B cell (primary cell): ENCODE results near the gene TBC1D22B. TPM values are rescaled to one million over a fixed set of nuclear protein-coding genes. Genes with fewer than 3 reads are reported as not detected.

Source experiments
- ATAC-seq: fragments of 200-7000 bp; cut with Tn5 transposase; one replicate; pipeline ENCODE4 v1.10.0; 2021; ENCODE audit warnings: low read depth, mild to moderate bottlenecking, moderate number of reproducible peaks, moderate library complexity
- CTCF ChIA-PET: fragments of 350-600 bp; sonication (Branson Sonifier 250); formaldehyde crosslinking; loops from one replicate; lab custom pipeline; 2021; ENCODE audit warnings: antibody characterized with exemption, inconsistent platforms; lab: Charles Lee
- POLR2A ChIA-PET: fragments of 350-600 bp; sonication (Branson Sonifier 250); formaldehyde crosslinking; loops from one replicate; lab custom pipeline; 2021; ENCODE audit warnings: antibody characterized with exemption; lab: Charles Lee
- DNase-seq: peaks from one replicate; pipeline ENCODE4 v3.0.0; 2013
- H2AFZ ChIP-seq: 2 replicates; pipeline ENCODE4 v1.6.1; 2012; ENCODE audit warnings: mild to moderate bottlenecking, low read depth, low read length; ENCODE audit not compliant: insufficient read depth, poor library complexity, severe bottlenecking
- H3K27ac ChIP-seq, 2 donors: 1 replicate in 1 of 2; 2 replicates in 1 of 2; pipeline ENCODE4 v1.5.1; 2012 to 2013; ENCODE audit warnings: low read length in 2 of 2, mild to moderate bottlenecking in 2 of 2, moderate library complexity in 1 of 2
- H3K27me3 ChIP-seq, 4 experiments: fragments of 200-600 bp in 1 of 4; sonication (generic) in 1 of 4; replicated peaks in 1 of 4; 1 replicate in 2 of 4; 2 replicates in 2 of 4; pipeline versions ENCODE4 v1.6.1 to v1.7.0; 2013 to 2016; ENCODE audit warnings: low read length in 3 of 4, mild to moderate bottlenecking in 2 of 4, mixed read lengths in 1 of 4, moderate library complexity in 1 of 4; ENCODE audit not compliant: insufficient read depth in 4 of 4, control insufficient read depth in 3 of 4; ENCODE audit errors: control extremely low read depth in 1 of 4
- H3K36me3 ChIP-seq, 2 experiments: replicated peaks in 1 of 2; 1 replicate in 1 of 2; 2 replicates in 1 of 2; pipeline versions ENCODE4 v1.6.1 to v1.7.1; 2013; ENCODE audit warnings: low read length in 1 of 2; ENCODE audit not compliant: insufficient read depth in 2 of 2, control insufficient read depth in 1 of 2; ENCODE audit errors: control extremely low read depth in 1 of 2, extremely low read depth in 1 of 2
- H3K4me1 ChIP-seq, 2 donors: fragments of 200-600 bp in 1 of 2; sonication (generic) in 1 of 2; 1 replicate in 1 of 2; 2 replicates in 1 of 2; pipeline versions ENCODE4 v1.5.1 to v1.6.1; 2013 to 2017; ENCODE audit warnings: low read length in 2 of 2; ENCODE audit not compliant: control insufficient read depth in 2 of 2, insufficient read depth in 2 of 2
- H3K4me2 ChIP-seq: replicated peaks from 2 replicates; pipeline ENCODE3; 2012; ENCODE audit warnings: mild to moderate bottlenecking, low read depth, low read length; ENCODE audit not compliant: poor library complexity, severe bottlenecking
- H3K4me3 ChIP-seq, 5 experiments: fragments of 200-600 bp in 1 of 5; sonication (generic) in 1 of 5; 1 replicate in 3 of 5; 2 replicates in 2 of 5; pipeline versions ENCODE4 v1.5.1 to v1.7.0; 2011 to 2016; ENCODE audit warnings: low read length in 4 of 5, mild to moderate bottlenecking in 4 of 5, low read depth in 2 of 5, control low read depth in 1 of 5, moderate library complexity in 1 of 5; ENCODE audit not compliant: insufficient read depth in 1 of 5; ENCODE audit errors: control extremely low read depth in 1 of 5, extremely low read depth in 1 of 5
- H3K79me2 ChIP-seq: fragments of 200-600 bp; sonication (generic); one replicate; pipeline ENCODE4 v1.6.0; 2016; ENCODE audit warnings: low read length; ENCODE audit not compliant: control insufficient read depth, insufficient read depth
- H3K9ac ChIP-seq: fragments of 200-600 bp; sonication (generic); 2 replicates; pipeline ENCODE4 v1.6.1; 2017; ENCODE audit warnings: mild to moderate bottlenecking, low read length, moderate library complexity
- H3K9me3 ChIP-seq, 3 donors: one replicate each; pipeline versions ENCODE4 v1.6.1 to v1.7.1; 2013; ENCODE audit warnings: low read length in 2 of 3; ENCODE audit not compliant: control insufficient read depth in 2 of 3, insufficient read depth in 1 of 3; ENCODE audit errors: control extremely low read depth in 1 of 3
- H4K20me1 ChIP-seq: 2 replicates; pipeline ENCODE4 v1.6.0; 2012; ENCODE audit warnings: mild to moderate bottlenecking, low read length; ENCODE audit not compliant: insufficient read depth, control insufficient read depth, poor library complexity, severe bottlenecking
- H3K27ac Mint-ChIP-seq: one replicate; pipeline ENCODE4 v1.8.0; 2021; ENCODE audit warnings: mixed read lengths
- H3K27me3 Mint-ChIP-seq: one replicate; pipeline ENCODE4 v1.8.0; 2021; ENCODE audit warnings: mixed read lengths
- H3K4me1 Mint-ChIP-seq: one replicate; pipeline ENCODE4 v1.8.0; 2021; ENCODE audit warnings: mixed read lengths
- H3K4me3 Mint-ChIP-seq: one replicate; pipeline ENCODE4 v1.8.0; 2021; ENCODE audit warnings: mixed read lengths
- H3K9me3 Mint-ChIP-seq: one replicate; pipeline ENCODE4 v1.8.0; 2022; ENCODE audit warnings: mixed read lengths; ENCODE audit not compliant: insufficient read depth
- CTCF ChIP-seq: fragments of 200-600 bp; IDR thresholded peaks from one replicate; pipeline ENCODE4 v1.8.0; 2022; ENCODE audit warnings: antibody characterized with exemption, mild to moderate bottlenecking
- EZH2 ChIP-seq: IDR thresholded peaks from 2 replicates; pipeline ENCODE4 v1.6.1; 2012; ENCODE audit warnings: borderline replicate concordance, low read depth, mild to moderate bottlenecking, moderate library complexity, low read length; ENCODE audit not compliant: insufficient read depth, poor library complexity, severe bottlenecking
- WGBS: methylation state at CpG from one replicate; pipeline ENCODE4 v1.1.5; 2013; ENCODE audit warnings: missing lambda C conversion rate; ENCODE audit not compliant: insufficient coverage; 5-methylcytosine and 5-hydroxymethylcytosine counted together
- intact Hi-C: fragments of 100-400 bp; cut with micrococcal nuclease; formaldehyde crosslinking; loops from one replicate; pipeline ENCODE4 v1.10.0; 2022
- polyA plus RNA-seq: library from polyadenylated mRNA; depleted of rRNA; stranded (reverse); fragments of >200 nt; gene quantifications from 2 replicates; pipeline ENCODE4 v1.2.3, GENCODE V29; 2012
- total RNA-seq, 2 donors: library from RNA; stranded (reverse); fragments of 120-200 nt in 1 of 2; gene quantifications; 1 replicate in 1 of 2; 2 replicates in 1 of 2; pipeline versions ENCODE4 v1.2.3 to v1.2.4, GENCODE V29; 2013 to 2022

TBC1D22B gene
- total and polyA plus RNA-seq, 2 donors (not counting 1 experiment from before 2014, with no cell fraction given), result 5.1 to 12.5 TPM

GRCh38 chr6:37309046-37309445, 51.5 kb downstream of the TBC1D22B start:
- Histone ChIP-seq H3K9ac (no peak overlapping the region), H3K79me2 (no peaks in the 10 kb centered on the region), H3K4me2 (no peak overlapping the region), H3K27me3 (no peaks in the 10 kb centered on the region), H3K36me3 (peaks cover 1 to 17% of the 10 kb centered on the region in 2 experiments), H3K27ac (no peak overlapping the region), H3K4me1 (no peaks in the 10 kb centered on the region), H2AFZ (no peak overlapping the region), H4K20me1 (no peaks in the 10 kb centered on the region), H3K9me3 (no peaks in the 10 kb centered on the region), H3K4me3 (no peak overlapping the region)
- Mint-ChIP-seq H3K4me1 (no peaks in the 10 kb centered on the region), H3K9me3 (no peaks in the 10 kb centered on the region), H3K27me3 (no peaks in the 10 kb centered on the region), H3K27ac (no peak overlapping the region), H3K4me3 (no peak overlapping the region)
- DNase-seq (no peak), ATAC-seq (no peak)
- intact Hi-C loops, result no loop called here
- TF ChIP-seq EZH2, result no peak
- TF ChIP-seq CTCF, result no peak
- POLR2A ChIA-PET, result interaction anchor here (0.6 kb wide), 2 partner anchors 10 to 12 kb away, joined by 3 to 4 read pairs; no protein-coding TSS in a partner anchor
- WGBS, result 88% methylated on average over 1 of the region's 1 CpG
- CTCF ChIA-PET, result interaction anchor here (0.7 to 3.8 kb wide), 2 partner anchors 15 to 337 kb away, joined by 5 to 18 read pairs; no protein-coding TSS in a partner anchor

DNA sequence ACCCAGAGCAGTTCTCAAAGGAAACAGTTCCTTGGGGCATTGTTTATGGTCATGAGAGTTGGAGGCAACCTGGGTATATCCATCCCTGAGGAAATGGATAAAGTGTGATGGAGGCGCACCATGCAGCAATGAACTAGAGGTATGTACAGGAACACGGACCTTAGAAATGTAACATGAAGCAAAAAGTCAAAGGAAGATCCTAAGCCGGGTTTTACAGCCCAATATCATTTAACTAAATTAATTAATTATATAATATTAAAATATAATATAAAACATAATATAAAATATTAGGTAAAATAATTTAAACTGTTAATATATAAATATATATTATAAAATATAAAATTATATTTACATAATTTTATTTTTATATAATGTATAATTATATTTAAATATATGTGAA, 52.1 kb downstream of the TBC1D22B start:
- Mint-ChIP-seq H3K27ac (no peak overlapping the region), H3K27me3 (no peaks in the 10 kb centered on the region), H3K4me1 (peaks cover 2% of the 10 kb centered on the region), H3K4me3 (no peak overlapping the region), H3K9me3 (no peaks in the 10 kb centered on the region)
- no peaks in the 10 kb centered on the region for H4K20me1 ChIP-seq
- intact Hi-C loops, result no loop called here
- H3K4me2 ChIP-seq, result no peak overlapping the region
- no peaks in the 10 kb centered on the region for H3K4me1 ChIP-seq
- ATAC-seq (no peak), DNase-seq (no peak)
- no peak overlapping the region for H2AFZ ChIP-seq
- ChIA-PET POLR2A (no interaction called here), CTCF (interaction anchor here (3.8 kb wide), 1 partner anchor 15 kb away, joined by 18 read pairs; no protein-coding TSS in a partner anchor)
- TF ChIP-seq CTCF (no peak), EZH2 (no peak)
- H3K4me3 ChIP-seq, result no peak overlapping the region
- H3K27me3 ChIP-seq, result no peaks in the 10 kb centered on the region
- WGBS, result no CpG with 5 or more reads among the region's 3 CpGs
- peaks cover 0 to 15% of the 10 kb centered on the region in 2 experiments for H3K36me3 ChIP-seq
- H3K9ac ChIP-seq, result no peak overlapping the region
- H3K9me3 ChIP-seq, result no peaks in the 10 kb centered on the region
- no peak overlapping the region for H3K27ac ChIP-seq
- H3K79me2 ChIP-seq, result no peaks in the 10 kb centered on the region
